HG02642 (cell line): ENCODE results near the gene CALHM5.

ENCODE experiments used
- ATAC-seq: cut with Tn5 transposase; IDR thresholded peaks from one replicate; pipeline ENCODE4 v1.9.1; 2021; ENCODE audit warnings: mild to moderate bottlenecking; ENCODE audit not compliant: unreplicated experiment, poor library complexity

The CALHM5 gene

GRCh38 chr6:116543149-116543548, 31.7 kb downstream of the CALHM5 start:
- ATAC-seq, result no peak

GRCh38 chr6:116545651-116546050, 34.2 kb downstream of the CALHM5 start, which contains the start of gene TRAPPC3L:
TSS of gene TRAPPC3L (minus strand) at chr6:116545684. CDS start at chr6:116545514, 170 bp downstream.
- no peak for ATAC-seq

- no peak for ATAC-seq
Measured at GRCh38 chr6:116547358-116547757, 35.9 kb downstream of the CALHM5 start.

- ATAC-seq, result no peak
Measured at GRCh38 chr6:116550796-116551195, 39.4 kb downstream of the CALHM5 start.

GRCh38 chr6:116553451-116553850, 42.0 kb downstream of the CALHM5 start, which contains the start of gene CALHM4:
TSS of gene CALHM4 (plus strand) at chr6:116553751. CDS start at chr6:116553794, 43 bp downstream.
- ATAC-seq, result no peak

GRCh38 chr6:116556065-116556464, 44.6 kb downstream of the CALHM5 start:
- ATAC-seq, result no peak

GRCh38 chr6:116556814-116557415, 45.5 kb downstream of the CALHM5 start:
- no peak for ATAC-seq

- ATAC-seq, result no peak
Measured at GRCh38 chr6:116557893-116558292, 46.5 kb downstream of the CALHM5 start.

GRCh38 chr6:116560130-116560529, 48.7 kb downstream of the CALHM5 start:
- no peak for ATAC-seq

- peak; percentile 68 for ATAC-seq
Measured at GRCh38 chr6:116561377-116562018, 50.1 kb downstream of the CALHM5 start.

GRCh38 chr6:116562019-116562403, 50.6 kb downstream of the CALHM5 start:
- ATAC-seq, result no peak

GRCh38 chr6:116562614-116563013, 51.2 kb downstream of the CALHM5 start:
- ATAC-seq, result no peak

- ATAC-seq, result no peak
Measured at GRCh38 chr6:116563830-116564229, 52.4 kb downstream of the CALHM5 start.

GRCh38 chr6:116564311-116564710, 52.9 kb downstream of the CALHM5 start:
- no peak for ATAC-seq

- no peak for ATAC-seq
Measured at GRCh38 chr6:116564921-116565872, 53.8 kb downstream of the CALHM5 start.

GRCh38 chr6:116568111-116568510, 56.7 kb downstream of the CALHM5 start:
- ATAC-seq, result no peak

- ATAC-seq, result no peak
Measured at GRCh38 chr6:116568821-116569755, 57.6 kb downstream of the CALHM5 start.

- peak; percentile 97 for ATAC-seq
Measured at GRCh38 chr6:116570856-116571682, 59.6 kb downstream of the CALHM5 start, which contains the start of gene RWDD1. TSS of gene RWDD1 (plus strand) at chr6:116571504. CDS start at chr6:116571583, 79 bp downstream.

- ATAC-seq, result no peak
Measured at GRCh38 chr6:116571683-116572000, 60.2 kb downstream of the CALHM5 start.
